HG02610 (cell line): ENCODE measurements around the gene ITGA11.
"Not testable (repeated sequence)": the region's sequence is repeated elsewhere in the genome, so short reads cannot be mapped to it uniquely, and the experiment has no call there.

Experiments
- ATAC-seq: cut with Tn5 transposase; IDR thresholded peaks from one replicate; pipeline ENCODE4 v1.9.1; 2021; ENCODE audit warnings: mild to moderate bottlenecking, moderate library complexity; ENCODE audit not compliant: unreplicated experiment

ITGA11 gene

DNA sequence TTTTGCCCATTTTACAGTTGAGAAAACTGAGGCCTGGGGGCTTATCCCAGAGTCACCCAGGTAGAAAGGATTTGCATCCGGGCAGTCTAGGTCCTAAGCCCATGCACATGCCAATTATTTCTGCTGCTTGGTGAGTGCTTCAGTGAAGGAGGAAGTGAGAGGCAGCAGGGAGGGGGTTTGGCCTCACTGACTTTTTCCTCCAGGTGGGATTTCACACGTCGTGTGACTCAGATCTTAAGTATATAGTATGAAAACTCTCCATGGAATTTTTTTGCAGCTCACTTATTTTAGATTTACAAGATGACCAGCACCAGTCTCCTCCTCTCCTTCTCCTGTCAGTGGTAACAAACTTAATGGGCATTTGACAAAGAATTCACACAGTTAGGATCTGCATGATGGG lies 4.6 kb downstream of the ITGA11 start:
- no peak for ATAC-seq

- no peak for ATAC-seq
These were observed 5.8 kb downstream of the ITGA11 start for GRCh38 chr15:68426116-68426515.

DNA sequence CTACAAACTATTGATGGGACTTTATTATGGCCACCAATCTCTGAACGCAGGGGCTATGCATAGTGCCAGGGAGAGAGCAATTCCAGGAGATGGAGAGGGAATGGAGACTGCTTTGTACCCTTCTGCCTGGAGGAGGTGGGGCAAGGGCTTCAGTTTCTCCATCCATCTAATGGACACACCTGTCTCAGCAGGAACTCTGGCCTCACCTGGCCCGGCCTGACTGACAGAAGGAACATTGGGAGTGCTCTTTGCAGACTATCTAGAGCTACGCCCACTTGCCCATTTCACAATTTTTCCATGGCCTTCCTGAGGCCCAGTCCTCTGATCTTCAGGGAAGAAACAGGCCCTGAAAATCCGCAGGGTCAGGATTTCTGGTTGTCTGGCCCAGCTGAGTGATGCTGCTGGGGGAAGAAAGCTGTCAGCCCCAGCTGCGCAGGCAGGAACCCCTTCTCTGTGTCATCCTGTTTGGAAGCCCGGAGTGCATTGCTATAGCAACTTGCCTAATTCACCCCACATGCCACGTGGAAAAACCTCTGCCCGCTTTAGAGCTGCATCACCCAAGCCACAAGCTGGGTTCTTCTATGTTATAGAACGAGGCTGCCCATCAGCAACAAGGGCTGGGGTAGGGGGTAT lies 6.4 kb downstream of the ITGA11 start:
- ATAC-seq = no peak

- no peak for ATAC-seq
These were observed 7.1 kb downstream of the ITGA11 start for GRCh38 chr15:68424754-68425390.

- ATAC-seq = no peak
These were observed 8.3 kb downstream of the ITGA11 start for GRCh38 chr15:68423359-68424296.

GRCh38 chr15:68422403-68423145 lies 9.4 kb downstream of the ITGA11 start:
- ATAC-seq = not testable (repeated sequence)

DNA sequence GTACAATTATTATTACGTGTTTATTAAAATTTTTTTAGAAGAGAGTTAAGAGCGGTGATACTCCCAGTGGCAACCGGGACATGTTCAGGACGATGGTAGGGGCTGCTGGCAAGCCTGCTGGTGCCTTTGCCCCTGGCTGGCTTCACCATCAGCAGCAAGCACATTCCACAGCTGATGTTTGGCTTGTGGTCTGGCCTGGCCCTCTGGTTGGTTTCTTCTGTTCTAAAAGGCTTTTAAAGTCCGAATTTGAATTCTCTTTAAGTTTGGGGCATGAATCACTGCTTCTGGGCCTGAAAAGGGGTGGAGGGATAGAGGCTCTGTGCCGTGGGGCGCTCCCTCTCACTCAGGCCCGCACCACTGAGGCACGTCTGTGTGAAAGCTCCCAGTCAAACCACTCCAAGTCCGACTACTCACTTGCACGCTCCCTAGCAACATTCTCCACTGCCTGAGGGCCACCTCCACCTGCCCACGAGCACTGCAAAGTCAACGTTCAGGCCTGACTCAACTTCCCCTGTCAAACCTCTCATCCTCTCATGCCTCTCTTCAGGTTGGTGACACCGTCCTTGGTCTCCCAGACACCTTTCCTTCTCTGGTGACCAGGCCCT lies 10.1 kb downstream of the ITGA11 start:
- ATAC-seq = no peak

- ATAC-seq = no peak
These were observed 10.8 kb downstream of the ITGA11 start for GRCh38 chr15:68421115-68421551.

GRCh38 chr15:68420186-68420684 lies 11.7 kb downstream of the ITGA11 start:
- ATAC-seq = no peak

GRCh38 chr15:68419301-68420175 lies 12.4 kb downstream of the ITGA11 start:
- no peak for ATAC-seq

GRCh38 chr15:68418611-68419161 lies 13.3 kb downstream of the ITGA11 start:
- ATAC-seq = no peak

DNA sequence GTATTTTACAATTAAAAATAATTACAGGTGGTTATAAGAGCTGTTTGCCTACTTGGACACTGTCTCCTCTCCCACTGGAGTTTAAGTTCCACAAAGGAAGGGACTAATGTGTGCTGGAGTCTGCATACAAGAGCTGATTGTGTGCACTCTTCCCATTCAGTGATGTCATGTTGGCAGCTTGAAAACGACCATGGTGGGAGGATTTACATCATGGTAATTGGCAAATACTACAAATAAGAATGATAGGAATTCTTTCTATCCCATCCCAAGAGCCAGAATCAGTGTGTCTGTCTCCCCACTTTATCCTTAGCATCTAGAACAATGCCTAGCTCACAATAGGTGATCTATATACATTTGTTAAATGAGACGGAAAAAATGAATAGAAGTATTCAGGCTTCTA lies 14.1 kb downstream of the ITGA11 start:
- no peak for ATAC-seq

DNA sequence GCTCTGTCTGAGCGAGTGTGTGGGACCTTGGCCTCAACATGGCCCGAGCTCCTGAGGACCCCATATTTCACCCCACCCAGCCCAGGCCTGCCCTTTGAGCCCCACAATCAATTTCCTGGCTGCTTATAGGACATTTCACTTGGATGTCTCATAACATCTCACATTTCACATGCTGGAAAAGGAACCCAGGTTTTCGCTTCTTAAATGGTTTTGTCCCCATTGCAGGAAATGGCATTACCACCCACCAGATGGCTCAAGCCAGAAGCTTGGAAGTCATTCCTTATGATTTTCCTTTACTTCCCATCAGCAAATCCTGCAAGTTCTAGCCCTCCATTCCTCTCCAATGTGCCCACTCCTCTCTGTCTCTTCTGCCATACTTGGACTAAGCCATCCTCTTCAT lies 14.9 kb downstream of the ITGA11 start:
- ATAC-seq = no peak

GRCh38 chr15:68416158-68416535 lies 15.8 kb downstream of the ITGA11 start:
- ATAC-seq = no peak

- no peak for ATAC-seq
These were observed 16.3 kb downstream of the ITGA11 start for GRCh38 chr15:68415501-68416157.

DNA sequence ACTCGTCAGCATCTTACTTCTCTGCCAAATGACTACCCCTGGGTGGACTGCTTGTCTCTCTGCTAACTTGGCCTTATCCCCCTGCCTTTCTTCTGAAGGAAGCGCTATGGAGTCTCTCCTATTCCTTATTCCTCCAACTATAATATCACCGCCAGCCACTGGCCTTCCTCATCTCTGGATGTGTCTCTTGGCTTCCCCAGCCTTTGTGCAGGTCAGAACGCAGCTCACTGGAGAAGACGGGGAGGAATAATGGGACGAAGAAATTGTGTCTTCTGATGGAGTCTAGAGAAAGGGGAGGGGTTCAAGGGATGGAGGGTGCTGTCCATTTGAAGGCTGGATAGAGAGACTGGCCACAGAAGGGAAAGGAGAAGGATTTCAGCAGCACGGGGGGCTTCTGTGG lies 16.9 kb downstream of the ITGA11 start:
- no peak for ATAC-seq

- ATAC-seq = no peak
These were observed 17.4 kb downstream of the ITGA11 start for GRCh38 chr15:68414591-68414990.

- no peak for ATAC-seq
These were observed 17.8 kb downstream of the ITGA11 start for GRCh38 chr15:68414206-68414555.
